Spinal cord (tissue), 10 donors: ENCODE results near the gene WDR33. TPM values are rescaled to one million over a fixed set of nuclear protein-coding genes. Genes with fewer than 3 reads are reported as not detected.

Source experiments
- DNase-seq, 6 donors: peaks; one replicate each; pipeline versions ENCODE4 v3.0.0 to v3.0.0-alpha.2; 2013 to 2015; ENCODE audit warnings: low spot score in 6 of 6, low read depth in 4 of 6
- H3K27ac ChIP-seq: one replicate; pipeline ENCODE4 v1.5.1; 2013; ENCODE audit warnings: low read depth, low read length, control low read depth
- H3K27me3 ChIP-seq: one replicate; pipeline ENCODE4 v1.6.1; 2013; ENCODE audit warnings: low read length; ENCODE audit not compliant: control insufficient read depth, insufficient read depth
- H3K36me3 ChIP-seq: one replicate; pipeline ENCODE4 v1.6.1; 2013; ENCODE audit warnings: low read length; ENCODE audit not compliant: control insufficient read depth, insufficient read depth
- H3K4me1 ChIP-seq: one replicate; pipeline ENCODE4 v1.6.1; 2013; ENCODE audit warnings: low read length; ENCODE audit not compliant: control insufficient read depth, insufficient read depth
- H3K4me3 ChIP-seq: one replicate; pipeline ENCODE4 v1.5.1; 2013; ENCODE audit warnings: low read depth, low read length, control low read depth
- H3K9me3 ChIP-seq: one replicate; pipeline ENCODE4 v1.6.1; 2013; ENCODE audit warnings: low read length; ENCODE audit not compliant: control insufficient read depth, insufficient read depth
- WGBS: methylation state at CpG from one replicate; pipeline ENCODE4 v1.1.5; 2013; ENCODE audit warnings: missing lambda C conversion rate; ENCODE audit not compliant: insufficient coverage; 5-methylcytosine and 5-hydroxymethylcytosine counted together
- polyA plus RNA-seq, 2 donors: library from polyadenylated mRNA; unstranded; fragments of 120-200 nt; gene quantifications; one replicate each; pipeline ENCODE4 v1.2.1, GENCODE V29; 2013; ENCODE audit not compliant: insufficient read length in 2 of 2
- total RNA-seq, 2 donors: library from RNA; depleted of rRNA in 1 of 2; stranded (reverse); fragments of 120-200 nt in 1 of 2; fragments of >200 nt in 1 of 2; gene quantifications; one replicate each; pipeline versions ENCODE4 v1.2.3 to v1.2.4, GENCODE V29; 2013 to 2014
- donor health status: healthy.

WDR33 gene
- total and polyA plus RNA-seq, 4 donors, result 37.4 to 59.1 (median 42.5) TPM

GRCh38 chr2:127661072-127661649 is 149.8 kb downstream of the WDR33 start:
- no peak for DNase-seq
- Histone ChIP-seq H3K9me3 (no peaks in the 10 kb centered on the region), H3K27ac (peak overlapping the region; percentile 71), H3K4me3 (no peak overlapping the region), H3K36me3 (peaks cover 9% of the 10 kb centered on the region), H3K4me1 (peaks cover 29% of the 10 kb centered on the region), H3K27me3 (peaks cover 27% of the 10 kb centered on the region)
- WGBS, result 89% methylated on average over 14 of the region's 14 CpGs

GRCh38 chr2:127660291-127660578 is 150.7 kb downstream of the WDR33 start:
- H3K36me3 ChIP-seq, result peaks cover 10% of the 10 kb centered on the region

GRCh38 chr2:127659408-127660290 is 151.3 kb downstream of the WDR33 start:
- Histone ChIP-seq H3K9me3 (no peaks in the 10 kb centered on the region), H3K27ac (no peak overlapping the region), H3K4me1 (peaks cover 42% of the 10 kb centered on the region), H3K4me3 (no peak overlapping the region), H3K36me3 (peaks cover 16% of the 10 kb centered on the region), H3K27me3 (peaks cover 17% of the 10 kb centered on the region)
- no peak for DNase-seq
- 92% methylated on average over 12 of the region's 14 CpGs for WGBS

More at GRCh38 chr2:127660291-127660578, 150.7 kb downstream of the WDR33 start:
- WGBS, result 91% methylated on average over 9 of the region's 10 CpGs
- Histone ChIP-seq H3K4me1 (peaks cover 36% of the 10 kb centered on the region), H3K27ac (no peak overlapping the region), H3K9me3 (no peaks in the 10 kb centered on the region), H3K27me3 (peaks cover 22% of the 10 kb centered on the region), H3K4me3 (no peak overlapping the region)
- no peak for DNase-seq

GRCh38 chr2:127658641-127659407 is 152.1 kb downstream of the WDR33 start:
- Histone ChIP-seq H3K9me3 (no peaks in the 10 kb centered on the region), H3K4me3 (no peak overlapping the region), H3K36me3 (peaks cover 25% of the 10 kb centered on the region), H3K4me1 (peaks cover 47% of the 10 kb centered on the region), H3K27me3 (peaks cover 9% of the 10 kb centered on the region), H3K27ac (no peak overlapping the region)
- no peak for DNase-seq
- 89% methylated on average over 18 of the region's 20 CpGs for WGBS

- Histone ChIP-seq H3K9me3 (no peaks in the 10 kb centered on the region), H3K36me3 (peaks cover 31% of the 10 kb centered on the region), H3K27ac (no peak overlapping the region), H3K4me1 (peaks cover 50% of the 10 kb centered on the region), H3K27me3 (peaks cover 3% of the 10 kb centered on the region), H3K4me3 (no peak overlapping the region)
- DNase-seq, result no peak
- 92% methylated on average over 2 of the region's 6 CpGs for WGBS
Observed at GRCh38 chr2:127658146-127658545, 152.8 kb downstream of the WDR33 start.

GRCh38 chr2:127657232-127657595 is 153.8 kb downstream of the WDR33 start:
- Histone ChIP-seq H3K27ac (no peak overlapping the region), H3K4me3 (no peak overlapping the region), H3K27me3 (no peaks in the 10 kb centered on the region), H3K9me3 (no peaks in the 10 kb centered on the region), H3K4me1 (peaks cover 55% of the 10 kb centered on the region), H3K36me3 (peaks cover 39% of the 10 kb centered on the region)
- 87% methylated on average over 16 of the region's 17 CpGs for WGBS
- DNase-seq, result no peak

GRCh38 chr2:127656569-127657231 is 154.3 kb downstream of the WDR33 start:
- no peaks in the 10 kb centered on the region for H3K27me3 ChIP-seq
- H3K27ac ChIP-seq, result no peak overlapping the region
- H3K36me3 ChIP-seq, result peaks cover 44% of the 10 kb centered on the region
- 92% methylated on average over 15 of the region's 15 CpGs for WGBS
- H3K4me1 ChIP-seq, result peaks cover 56% of the 10 kb centered on the region
- H3K4me3 ChIP-seq, result no peak overlapping the region
- H3K9me3 ChIP-seq, result no peaks in the 10 kb centered on the region
- no peak for DNase-seq

- 48% methylated on average over 11 of the region's 16 CpGs for WGBS
- H3K4me1 ChIP-seq, result peaks cover 59% of the 10 kb centered on the region
- H3K27ac ChIP-seq, result peak overlapping the region; percentile 61
- no peaks in the 10 kb centered on the region for H3K27me3 ChIP-seq
- peaks cover 55% of the 10 kb centered on the region for H3K36me3 ChIP-seq
- DNase-seq, result peak in 1 of 6 donors; percentile 48
- no peak overlapping the region for H3K4me3 ChIP-seq
- H3K9me3 ChIP-seq, result no peaks in the 10 kb centered on the region
Observed at GRCh38 chr2:127655209-127656073, 155.5 kb downstream of the WDR33 start.

GRCh38 chr2:127654838-127655175 is 156.2 kb downstream of the WDR33 start:
- H3K27me3 ChIP-seq, result no peaks in the 10 kb centered on the region
- peaks cover 66% of the 10 kb centered on the region for H3K4me1 ChIP-seq
- 88% methylated on average over 7 of the region's 8 CpGs for WGBS
- peaks cover 58% of the 10 kb centered on the region for H3K36me3 ChIP-seq
- no peaks in the 10 kb centered on the region for H3K9me3 ChIP-seq
- no peak overlapping the region for H3K4me3 ChIP-seq
- DNase-seq, result no peak
- no peak overlapping the region for H3K27ac ChIP-seq
